ENCODE results near the gene THRAP3.
"Not testable (repeated sequence)": the region's sequence is repeated elsewhere in the genome, so short reads cannot be mapped to it uniquely, and the experiment has no call there.

Gene THRAP3

GRCh38 chr1:36223996-36224536 lies at the start of gene THRAP3:
Gene THRAP3, plus strand, starts transcription at chr1:36224443. Its CDS starts 58,121 bp downstream, at chr1:36282564.
- peak; percentile 51 for FAIRE-seq

GRCh38 chr1:36174713-36175112 lies 49.5 kb upstream of the THRAP3 start:
- FAIRE-seq: no peak

GRCh38 chr1:36175137-36176095 lies 48.8 kb upstream of the THRAP3 start:
- no peak for FAIRE-seq

- FAIRE-seq: no peak
Observed at GRCh38 chr1:36176106-36176949, 47.9 kb upstream of the THRAP3 start.

- FAIRE-seq: no peak
Observed at GRCh38 chr1:36177589-36178431, 46.4 kb upstream of the THRAP3 start.

GRCh38 chr1:36178471-36179219 lies 45.6 kb upstream of the THRAP3 start:
- FAIRE-seq: no peak

GRCh38 chr1:36179220-36179600 lies 45.0 kb upstream of the THRAP3 start:
- FAIRE-seq: no peak

- FAIRE-seq: no peak
Observed at GRCh38 chr1:36182734-36183133, 41.5 kb upstream of the THRAP3 start.

- no peak for FAIRE-seq
Observed at GRCh38 chr1:36183309-36183856, 40.9 kb upstream of the THRAP3 start.

- FAIRE-seq: no peak
Observed at GRCh38 chr1:36187800-36188593, 36.2 kb upstream of the THRAP3 start.

- not testable (repeated sequence) for FAIRE-seq
Observed at GRCh38 chr1:36196805-36197204, 27.4 kb upstream of the THRAP3 start.

- FAIRE-seq: no peak
Observed at GRCh38 chr1:36198641-36199040, 25.6 kb upstream of the THRAP3 start.

GRCh38 chr1:36199934-36200741 lies 24.1 kb upstream of the THRAP3 start:
- no peak for FAIRE-seq

- no peak for FAIRE-seq
Observed at GRCh38 chr1:36203027-36203553, 21.2 kb upstream of the THRAP3 start.

- no peak for FAIRE-seq
Observed at GRCh38 chr1:36203554-36204346, 20.5 kb upstream of the THRAP3 start.

- no peak for FAIRE-seq
Observed at GRCh38 chr1:36204347-36204909, 19.8 kb upstream of the THRAP3 start.

- no peak for FAIRE-seq
Observed at GRCh38 chr1:36206323-36206858, 17.9 kb upstream of the THRAP3 start.

GRCh38 chr1:36207339-36207738 lies 16.9 kb upstream of the THRAP3 start:
- no peak for FAIRE-seq

Measured in colon (tissue), 2 donors.